Mammary epithelial cell (primary cell): ENCODE data around the gene SCAF1.

Source experiments
- EZH2 ChIP-seq: IDR thresholded peaks from 2 replicates; pipeline ENCODE4 v1.6.1; 2012; ENCODE audit warnings: low read length, inconsistent platforms, borderline replicate concordance
- TF ChIP-seq, protein P1 (sequence below), 2 donors: IDR thresholded peaks in 1 of 2; conservative IDR thresholded peaks in 1 of 2; 2 replicates each; pipeline ENCODE4 v1.5.1; 2011 to 2012; ENCODE audit warnings: inconsistent platforms in 2 of 2, low read length in 2 of 2, mild to moderate bottlenecking in 2 of 2, control low read depth in 1 of 2, low read depth in 1 of 2; ENCODE audit not compliant: insufficient read depth in 1 of 2; ENCODE audit errors: extremely low read depth in 1 of 2

- TF ChIP-seq, protein P1, sequence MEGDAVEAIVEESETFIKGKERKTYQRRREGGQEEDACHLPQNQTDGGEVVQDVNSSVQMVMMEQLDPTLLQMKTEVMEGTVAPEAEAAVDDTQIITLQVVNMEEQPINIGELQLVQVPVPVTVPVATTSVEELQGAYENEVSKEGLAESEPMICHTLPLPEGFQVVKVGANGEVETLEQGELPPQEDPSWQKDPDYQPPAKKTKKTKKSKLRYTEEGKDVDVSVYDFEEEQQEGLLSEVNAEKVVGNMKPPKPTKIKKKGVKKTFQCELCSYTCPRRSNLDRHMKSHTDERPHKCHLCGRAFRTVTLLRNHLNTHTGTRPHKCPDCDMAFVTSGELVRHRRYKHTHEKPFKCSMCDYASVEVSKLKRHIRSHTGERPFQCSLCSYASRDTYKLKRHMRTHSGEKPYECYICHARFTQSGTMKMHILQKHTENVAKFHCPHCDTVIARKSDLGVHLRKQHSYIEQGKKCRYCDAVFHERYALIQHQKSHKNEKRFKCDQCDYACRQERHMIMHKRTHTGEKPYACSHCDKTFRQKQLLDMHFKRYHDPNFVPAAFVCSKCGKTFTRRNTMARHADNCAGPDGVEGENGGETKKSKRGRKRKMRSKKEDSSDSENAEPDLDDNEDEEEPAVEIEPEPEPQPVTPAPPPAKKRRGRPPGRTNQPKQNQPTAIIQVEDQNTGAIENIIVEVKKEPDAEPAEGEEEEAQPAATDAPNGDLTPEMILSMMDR (conservative IDR thresholded peaks at IDR 0.05 in 1 of 2, IDR thresholded peaks at IDR 0.05 in 1 of 2; ENCODE audit: extremely low read depth in 1 of 2, insufficient read depth in 1 of 2, low read depth in 1 of 2, low read length in 2 of 2), result no peak
- TF ChIP-seq EZH2, result no peak
Measured at GRCh38 chr19:49609499-49610092, 32.4 kb upstream of the SCAF1 start.
